Hepatocyte (in vitro differentiated cells): ENCODE results near the gene RFT1. TPM values are rescaled to one million over a fixed set of nuclear protein-coding genes. Genes with fewer than 3 reads are reported as not detected.

Experiments used
- DNase-seq: peaks from one replicate; pipeline ENCODE4 v3.0.0-alpha.2; 2016; ENCODE audit warnings: low spot score
- H2AFZ ChIP-seq: fragments of 200-600 bp; sonication (generic); 2 replicates; pipeline ENCODE4 v1.6.0; 2016; ENCODE audit warnings: antibody characterized with exemption, mild to moderate bottlenecking
- H3K27ac ChIP-seq: fragments of 200-600 bp; sonication (generic); 2 replicates; pipeline ENCODE4 v1.5.1; 2016; ENCODE audit warnings: mild to moderate bottlenecking
- H3K27me3 ChIP-seq: fragments of 200-600 bp; sonication (generic); 2 replicates; pipeline ENCODE4 v1.6.1; 2016
- H3K36me3 ChIP-seq: fragments of 200-600 bp; sonication (generic); replicated peaks from 2 replicates; pipeline ENCODE4 v1.5.1; 2016; ENCODE audit warnings: low read depth; ENCODE audit not compliant: insufficient read depth
- H3K4me1 ChIP-seq: fragments of 200-600 bp; sonication (generic); 2 replicates; pipeline ENCODE4 v1.5.1; 2016; ENCODE audit warnings: mild to moderate bottlenecking, moderate library complexity; ENCODE audit not compliant: insufficient read depth
- H3K4me2 ChIP-seq: fragments of 200-600 bp; sonication (generic); 2 replicates; pipeline ENCODE4 v1.6.0; 2016
- H3K4me3 ChIP-seq: fragments of 200-600 bp; sonication (generic); 2 replicates; pipeline ENCODE4 v1.5.1; 2016; ENCODE audit warnings: mild to moderate bottlenecking
- H3K79me2 ChIP-seq: fragments of 200-600 bp; sonication (generic); 2 replicates; pipeline ENCODE4 v1.6.0; 2017; ENCODE audit warnings: mild to moderate bottlenecking
- H3K9me2 ChIP-seq: fragments of 200-600 bp; sonication (generic); replicated peaks from 2 replicates; pipeline ENCODE4 v1.6.0; 2017; ENCODE audit warnings: mild to moderate bottlenecking; ENCODE audit not compliant: insufficient read depth
- H3K9me3 ChIP-seq: fragments of 200-600 bp; sonication (generic); 2 replicates; pipeline ENCODE4 v1.5.1; 2016; ENCODE audit warnings: low read depth, mild to moderate bottlenecking
- H4K20me1 ChIP-seq: fragments of 200-600 bp; sonication (generic); 2 replicates; pipeline ENCODE4 v1.6.0; 2016; ENCODE audit warnings: mild to moderate bottlenecking; ENCODE audit not compliant: insufficient read depth, poor library complexity, severe bottlenecking
- CTCF ChIP-seq: fragments of 200-600 bp; sonication (generic); IDR thresholded peaks from 2 replicates; pipeline ENCODE4 v1.5.1; 2016; ENCODE audit warnings: antibody characterized with exemption, mild to moderate bottlenecking; ENCODE audit not compliant: poor library complexity
- EZH2 ChIP-seq: fragments of 200-600 bp; sonication (generic); IDR thresholded peaks from 2 replicates; pipeline ENCODE4 v1.6.1; 2016; ENCODE audit warnings: antibody characterized with exemption, mild to moderate bottlenecking, borderline replicate concordance
- EZH2phosphoT487 ChIP-seq: fragments of 200-600 bp; sonication (generic); IDR thresholded peaks from one replicate; pipeline ENCODE4 v1.6.1; 2018; ENCODE audit warnings: antibody characterized with exemption, mild to moderate bottlenecking, low read depth, moderate library complexity; ENCODE audit not compliant: unreplicated experiment, severe bottlenecking
- WGBS: methylation state at CpG from one replicate; pipeline ENCODE4 v1.1.6; 2016; ENCODE audit warnings: low lambda C conversion rate; ENCODE audit errors: missing lambda C conversion rate; 5-methylcytosine and 5-hydroxymethylcytosine counted together
- polyA plus RNA-seq: library from polyadenylated mRNA; unstranded; fragments of >200 nt; fragmentation: Nextera tagmentation; extraction: Ambion mirVana; gene quantifications from 2 replicates; pipeline ENCODE4 v1.2.1, GENCODE V29; 2016
- total RNA-seq: library from RNA; depleted of rRNA; stranded (reverse); fragments of >200 nt; gene quantifications from 2 replicates; pipeline ENCODE4 v1.2.3, GENCODE V29; 2014

Gene RFT1
- 15.9 and 18.5 TPM in 2 replicates for total RNA-seq
- polyA plus RNA-seq, result 23.1 and 32.0 TPM in 2 replicates

GRCh38 chr3:53130179-53131061 is at the start of gene RFT1:
TSS of gene RFT1 (minus strand) at chr3:53130435. CDS start at chr3:53130400, 35 bp downstream.
- Histone ChIP-seq H3K79me2 (peaks cover 21% of the 10 kb centered on the region), H3K36me3 (no peaks in the 10 kb centered on the region), H3K9me3 (no peaks in the 10 kb centered on the region), H3K4me3 (peak within 1 kb of the TSS; percentile 79), H3K9me2 (no peaks in the 10 kb centered on the region), H3K4me1 (peaks cover 11% of the 10 kb centered on the region), H4K20me1 (no peaks in the 10 kb centered on the region), H3K27me3 (no peaks in the 10 kb centered on the region), H3K27ac (peak within 1 kb of the TSS; percentile 95), H2AFZ (peak within 1 kb of the TSS; percentile 96), H3K4me2 (peak within 1 kb of the TSS; percentile 92)
- 5% methylated on average over 40 of the region's 41 CpGs for WGBS
- peak; percentile 99 for DNase-seq
- TF ChIP-seq EZH2phosphoT487, result no peak
- TF ChIP-seq CTCF, result no peak
- no peak for TF ChIP-seq EZH2

- no peak for TF ChIP-seq CTCF
- no peak for TF ChIP-seq EZH2phosphoT487
- TF ChIP-seq EZH2, result no peak
- Histone ChIP-seq H3K9me2 (no peaks in the 10 kb centered on the region), H3K4me3 (no peak overlapping the region), H4K20me1 (no peaks in the 10 kb centered on the region), H3K36me3 (no peaks in the 10 kb centered on the region), H3K27me3 (no peaks in the 10 kb centered on the region), H3K27ac (no peak overlapping the region), H2AFZ (no peak overlapping the region), H3K4me1 (no peaks in the 10 kb centered on the region), H3K9me3 (no peaks in the 10 kb centered on the region), H3K4me2 (no peak overlapping the region), H3K79me2 (no peaks in the 10 kb centered on the region)
- WGBS, result 95% methylated on average over 17 of the region's 20 CpGs
- no peak for DNase-seq
Measured at GRCh38 chr3:53179580-53179979, 49.3 kb upstream of the RFT1 start.

- H3K9me3 ChIP-seq, result no peaks in the 10 kb centered on the region
- no peak for TF ChIP-seq CTCF
- TF ChIP-seq EZH2phosphoT487, result no peak
- no peak for TF ChIP-seq EZH2
- H3K27me3 ChIP-seq, result no peaks in the 10 kb centered on the region
- no peak overlapping the region for H3K27ac ChIP-seq
- no peak for DNase-seq
- WGBS, result 94% methylated on average over 15 of the region's 15 CpGs
- H3K4me3 ChIP-seq, result no peak overlapping the region
- H4K20me1 ChIP-seq, result no peaks in the 10 kb centered on the region
- no peaks in the 10 kb centered on the region for H3K4me1 ChIP-seq
- peaks cover 9% of the 10 kb centered on the region for H3K79me2 ChIP-seq
- H3K9me2 ChIP-seq, result no peaks in the 10 kb centered on the region
- H2AFZ ChIP-seq, result no peak overlapping the region
- no peak overlapping the region for H3K4me2 ChIP-seq
- H3K36me3 ChIP-seq, result no peaks in the 10 kb centered on the region
Measured at GRCh38 chr3:53178246-53178645, 48.0 kb upstream of the RFT1 start.
